HG03060 (cell line): ENCODE results near the gene EFCAB14.
"Not testable (repeated sequence)": the region's sequence is repeated elsewhere in the genome, so short reads cannot be mapped to it uniquely, and the experiment has no call there.

ENCODE experiments used
- ATAC-seq: cut with Tn5 transposase; IDR thresholded peaks from one replicate; pipeline ENCODE4 v1.9.1; 2021; ENCODE audit warnings: low read depth, moderate number of reproducible peaks; ENCODE audit not compliant: unreplicated experiment

EFCAB14 gene

DNA sequence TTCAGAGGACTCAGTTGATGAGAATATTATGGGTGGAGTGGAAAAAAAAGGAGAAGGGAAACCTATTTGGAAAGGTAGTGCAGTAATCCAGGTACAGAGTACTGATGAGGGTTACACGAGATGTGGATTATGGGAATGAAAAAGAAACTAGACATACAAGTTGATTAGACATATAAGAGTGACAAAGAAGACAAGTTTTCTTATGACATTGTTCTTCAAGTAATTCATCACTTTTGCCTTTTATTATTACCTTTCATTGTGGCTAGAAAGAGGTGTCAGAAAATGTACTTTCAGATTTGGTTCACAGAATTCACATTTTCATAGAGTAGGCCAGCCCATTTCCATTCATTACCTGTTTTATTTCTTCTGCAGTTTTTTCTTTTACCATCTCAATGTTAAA lies 61.1 kb downstream of the EFCAB14 start:
- ATAC-seq: no peak

DNA sequence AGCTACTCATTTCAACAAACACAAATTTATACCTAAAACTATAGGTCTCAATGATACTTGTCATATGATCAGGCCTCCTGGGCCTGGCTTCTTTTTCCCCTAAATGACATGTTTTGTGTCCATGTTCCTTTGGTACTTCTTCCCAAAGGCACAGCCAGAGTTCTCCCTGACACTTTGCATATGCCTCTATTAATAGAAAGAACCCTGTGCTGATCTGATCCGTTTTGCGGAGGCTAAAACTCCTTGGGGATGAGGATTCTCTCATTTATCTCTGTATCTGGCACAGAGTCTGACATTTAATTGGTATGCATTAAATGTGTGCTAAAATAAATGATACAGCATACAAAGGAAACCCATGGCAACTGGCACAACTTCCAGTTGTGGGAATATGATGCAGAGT lies 62.3 kb downstream of the EFCAB14 start:
- no peak for ATAC-seq

DNA sequence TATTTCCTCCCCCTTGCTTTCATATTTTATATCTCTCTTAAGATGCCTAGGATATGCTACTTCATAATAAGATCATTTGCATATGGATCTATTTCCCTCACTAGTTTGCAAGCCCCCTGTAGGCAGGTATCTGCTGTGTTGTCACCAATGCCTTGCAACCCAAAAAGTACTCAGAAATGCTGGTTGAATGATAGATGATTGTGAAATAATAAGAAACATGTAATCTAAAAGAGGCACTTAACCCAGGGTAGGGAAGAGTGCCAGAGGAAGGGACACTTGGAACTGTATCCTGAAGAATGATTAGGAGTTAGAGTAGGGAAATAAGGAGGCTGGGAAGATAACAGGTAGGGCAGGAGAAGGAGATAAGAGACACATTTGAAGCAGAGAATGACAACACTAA lies 63.1 kb downstream of the EFCAB14 start:
- no peak for ATAC-seq

DNA sequence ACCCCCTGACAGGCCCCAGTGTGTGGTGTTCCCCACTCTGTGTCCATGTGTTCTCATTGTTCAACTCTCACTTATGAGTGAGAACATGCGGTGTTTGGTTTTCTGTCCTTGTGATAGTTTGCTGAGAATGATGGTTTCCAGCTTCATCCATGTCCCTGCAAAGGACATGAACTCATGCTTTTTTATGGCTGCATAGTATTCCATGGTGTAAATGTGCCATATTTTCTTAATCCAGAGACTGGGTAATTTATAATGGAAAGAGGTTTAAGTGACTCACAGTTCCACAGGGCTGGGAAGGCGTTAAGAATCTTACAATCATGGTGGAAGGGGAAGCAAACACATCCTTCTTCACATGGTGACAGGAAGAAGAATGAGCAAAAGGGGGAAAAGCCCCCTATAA lies 64.2 kb downstream of the EFCAB14 start:
- not testable (repeated sequence) for ATAC-seq

DNA sequence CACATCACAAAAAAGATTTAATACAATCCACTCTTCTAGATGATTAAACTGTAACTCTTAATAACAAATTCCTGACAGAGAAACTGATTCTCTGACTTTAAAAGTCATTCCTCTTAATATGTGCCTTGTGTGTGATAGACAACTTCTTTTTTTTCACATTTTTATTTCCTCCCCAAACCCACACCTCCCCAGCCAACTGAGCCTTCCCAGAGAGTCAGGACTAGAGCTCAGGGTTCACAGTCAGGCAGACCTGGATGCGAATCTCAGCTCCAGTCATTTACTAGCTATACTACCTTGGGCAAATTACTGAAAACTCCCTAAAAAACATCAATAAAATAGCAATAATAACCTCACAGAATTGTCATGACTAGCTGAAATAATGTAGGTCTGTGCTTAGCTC lies 64.9 kb downstream of the EFCAB14 start:
- ATAC-seq: no peak

DNA sequence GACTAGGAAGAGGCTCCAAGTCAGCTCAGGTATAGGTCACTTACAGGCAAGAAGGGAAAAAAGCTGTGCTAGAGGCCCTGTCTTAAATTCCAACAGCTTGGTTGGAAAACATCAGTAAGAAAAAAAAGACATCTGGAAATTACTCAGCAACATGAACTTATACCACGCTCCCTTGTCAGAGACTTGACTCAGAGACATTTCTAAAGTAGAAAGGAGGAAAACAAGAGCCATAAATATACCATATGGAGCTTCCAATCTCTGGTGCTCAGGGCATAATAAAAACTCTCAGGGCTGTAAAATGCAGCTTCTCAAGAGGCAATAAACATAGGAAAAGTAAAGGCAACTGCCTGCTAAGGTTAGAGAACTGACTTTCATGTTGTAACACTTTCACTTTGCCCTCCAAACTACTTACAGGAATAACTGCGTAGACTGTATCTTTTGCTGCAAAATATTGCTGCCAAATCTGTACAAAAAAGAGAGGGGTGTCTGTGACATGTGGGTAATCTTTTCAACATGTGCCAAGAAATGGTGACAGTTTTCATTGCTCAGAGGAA lies 65.4 kb downstream of the EFCAB14 start:
- ATAC-seq: no peak

DNA sequence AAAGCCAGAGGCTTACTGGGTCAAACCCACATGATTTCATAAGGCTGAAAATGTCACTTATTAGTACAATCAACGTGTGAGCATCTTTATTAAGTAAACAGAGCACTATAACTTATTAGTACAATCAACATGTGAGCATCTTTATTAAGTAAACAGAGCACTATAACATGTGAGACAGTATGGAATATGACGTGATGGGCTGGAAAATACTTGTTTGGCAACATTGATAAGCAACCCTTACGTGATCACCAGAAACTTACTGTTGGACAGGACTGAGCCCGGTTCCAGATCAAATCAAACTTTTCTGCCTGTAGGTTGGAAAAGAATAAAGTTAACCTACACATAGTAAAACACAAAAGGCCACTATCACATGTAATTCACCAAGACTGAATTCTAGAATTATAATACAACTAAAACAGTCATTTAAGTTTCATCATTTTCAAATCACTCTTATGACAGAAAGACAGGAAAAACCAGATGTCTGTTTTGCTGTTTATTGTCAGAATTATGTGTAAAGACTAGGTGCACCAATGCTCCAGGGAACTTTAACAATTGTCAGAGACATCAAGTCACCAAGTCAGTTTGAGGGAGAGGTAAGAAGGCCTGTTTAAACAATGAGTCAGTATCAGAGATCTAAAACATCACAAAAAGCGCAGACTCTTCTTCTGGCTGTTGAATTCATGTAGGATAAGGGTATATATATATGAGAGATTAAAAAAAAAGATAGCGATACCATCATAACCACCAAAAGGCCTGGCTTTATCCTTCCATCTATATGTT lies 66.4 kb downstream of the EFCAB14 start:
- ATAC-seq: no peak

DNA sequence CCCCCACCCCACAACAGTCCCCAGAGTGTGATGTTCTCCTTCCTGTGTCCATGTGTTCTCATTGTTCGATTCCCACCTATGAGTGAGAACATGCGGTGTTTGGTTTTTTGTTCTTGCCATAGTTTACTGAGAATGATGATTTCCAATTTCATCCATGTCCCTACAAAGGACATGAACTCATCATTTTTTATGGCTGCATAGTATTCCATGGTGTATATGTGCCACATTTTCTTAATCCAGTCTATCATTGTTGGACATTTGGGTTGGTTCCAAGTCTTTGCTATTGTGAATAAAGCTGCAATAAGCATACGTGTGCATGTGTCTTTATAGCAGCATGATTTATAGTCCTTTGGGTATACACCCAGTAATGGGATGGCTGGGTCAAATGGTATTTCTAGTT lies 67.8 kb downstream of the EFCAB14 start:
- not testable (repeated sequence) for ATAC-seq

DNA sequence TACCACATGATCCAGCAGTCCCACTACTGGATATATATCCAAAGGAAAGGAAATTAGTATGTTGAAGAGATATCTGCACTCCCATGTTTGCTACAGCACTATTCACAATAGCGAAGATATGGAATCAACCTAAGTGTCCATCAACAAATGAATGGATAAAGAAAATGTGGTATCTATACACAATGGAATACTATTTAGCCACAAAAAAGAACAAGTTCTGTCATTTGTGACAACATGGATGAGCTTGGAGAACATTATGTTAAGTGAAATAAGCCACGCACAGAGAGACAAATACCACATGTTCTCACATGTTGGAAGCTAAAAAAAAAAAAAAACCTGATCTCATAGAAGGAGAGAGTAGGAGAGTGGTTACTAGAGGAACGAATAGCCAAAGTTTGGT lies 68.4 kb downstream of the EFCAB14 start:
- no peak for ATAC-seq

DNA sequence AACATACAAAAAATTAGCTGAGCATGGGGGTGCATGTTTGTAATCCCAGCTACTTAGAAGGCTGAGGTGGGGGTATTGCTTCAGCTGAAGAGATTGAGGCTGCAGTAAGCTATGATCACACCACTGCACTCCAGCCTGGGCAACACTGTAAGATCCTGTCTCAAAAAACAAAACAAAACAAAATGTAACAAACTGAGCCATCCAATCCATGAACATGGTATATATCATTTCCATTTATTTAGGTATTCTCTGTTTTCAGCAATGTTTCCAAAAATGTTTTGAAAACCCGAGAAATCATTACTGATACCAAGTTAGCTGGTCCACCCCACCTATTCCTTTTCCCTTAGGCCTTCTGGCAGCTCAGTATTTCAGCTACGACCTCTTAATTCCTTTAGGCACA lies 69.2 kb downstream of the EFCAB14 start:
- ATAC-seq: no peak

DNA sequence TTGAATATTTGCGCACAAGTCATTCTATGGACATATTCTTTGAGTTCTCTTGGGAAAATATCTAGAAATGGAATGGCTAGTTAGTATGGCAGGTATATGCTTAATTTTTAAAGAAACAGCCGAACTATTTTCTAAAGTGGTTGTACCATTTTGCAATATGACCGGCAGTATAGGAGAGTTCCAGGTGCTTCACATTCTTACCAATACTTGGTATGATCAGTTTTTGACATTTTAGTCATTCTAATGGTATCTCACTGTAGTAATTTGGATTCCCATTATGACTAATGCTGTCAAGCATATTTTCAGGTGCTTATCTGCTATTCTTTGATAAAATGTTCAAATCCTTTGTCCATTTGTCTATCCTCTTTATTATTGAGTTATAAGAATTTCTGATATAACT lies 71.3 kb downstream of the EFCAB14 start:
- no peak for ATAC-seq

DNA sequence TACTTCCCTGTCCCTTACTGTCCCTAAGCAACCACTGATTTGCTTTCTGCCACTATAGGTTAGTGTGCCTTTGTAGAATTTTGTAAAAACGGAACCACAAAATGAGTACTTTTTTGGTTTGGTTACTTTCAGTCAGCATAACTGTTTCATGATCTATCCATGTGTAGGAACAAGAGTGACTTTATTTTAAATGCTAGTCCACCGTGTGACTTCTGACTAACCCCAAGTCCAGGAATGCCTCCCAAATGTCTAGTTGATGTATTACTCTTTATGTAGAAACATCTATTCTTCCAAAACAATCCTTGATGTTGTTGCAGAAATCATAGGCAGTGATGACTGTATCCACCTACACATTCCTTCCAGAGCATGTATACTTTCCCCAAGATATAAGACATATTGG lies 72.1 kb downstream of the EFCAB14 start:
- ATAC-seq: no peak

DNA sequence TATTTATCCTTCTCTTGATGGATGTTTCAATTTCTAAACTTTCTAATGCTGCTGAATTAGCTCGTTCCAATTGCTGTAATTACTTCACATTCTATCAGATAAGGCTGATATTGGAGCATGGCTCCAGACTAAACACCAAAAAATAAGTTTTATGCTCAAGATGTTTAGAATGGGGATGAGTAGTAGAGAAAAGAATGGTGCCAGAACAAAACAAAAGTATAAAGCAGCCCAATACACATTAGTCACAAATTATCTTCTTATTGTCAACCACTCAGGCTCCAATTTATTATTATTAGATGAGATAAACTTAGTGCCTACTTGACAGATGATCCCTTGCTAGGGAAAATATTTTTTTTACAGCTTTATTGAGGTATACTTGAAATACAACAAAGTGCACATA lies 72.6 kb downstream of the EFCAB14 start:
- ATAC-seq: no peak

DNA sequence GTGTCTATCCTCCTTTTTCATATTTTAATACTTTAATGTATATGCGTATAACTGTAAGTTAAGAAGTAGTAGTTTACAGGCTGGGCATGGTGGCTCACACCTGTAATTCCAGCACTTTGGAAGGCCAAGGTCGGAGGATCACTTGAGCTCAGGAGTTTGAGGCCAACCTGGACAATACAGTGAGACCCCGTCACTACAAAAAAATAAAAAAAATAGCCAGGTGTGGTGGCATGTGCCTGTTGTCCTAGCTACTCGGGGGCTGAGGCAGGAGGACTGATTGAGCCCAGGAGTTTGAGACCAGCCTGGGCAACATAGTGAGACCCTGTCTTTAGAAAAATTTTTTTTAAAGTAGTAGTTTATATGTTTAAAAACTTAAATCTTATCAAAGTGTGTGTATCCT lies 73.1 kb downstream of the EFCAB14 start:
- no peak for ATAC-seq

DNA sequence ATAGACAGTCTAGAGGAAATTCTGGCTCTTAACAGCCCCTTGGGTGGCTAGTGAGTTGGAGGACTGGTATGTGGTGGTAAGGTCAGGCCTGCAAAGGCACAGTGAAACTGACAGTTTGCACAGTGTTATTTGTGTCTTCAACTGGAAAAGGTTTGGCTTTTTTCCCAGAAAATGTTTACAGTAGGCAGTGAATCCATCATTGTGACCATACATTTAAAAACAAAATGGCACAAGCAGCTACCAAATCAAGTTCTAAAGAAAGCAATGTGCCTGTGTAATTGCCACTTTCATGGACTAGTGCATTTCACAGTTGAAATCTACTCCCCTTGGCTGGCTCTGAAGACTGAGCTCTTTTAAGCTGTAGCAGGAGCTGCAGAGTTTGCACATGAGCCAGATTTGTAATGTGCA lies 75.5 kb downstream of the EFCAB14 start:
- no peak for ATAC-seq

DNA sequence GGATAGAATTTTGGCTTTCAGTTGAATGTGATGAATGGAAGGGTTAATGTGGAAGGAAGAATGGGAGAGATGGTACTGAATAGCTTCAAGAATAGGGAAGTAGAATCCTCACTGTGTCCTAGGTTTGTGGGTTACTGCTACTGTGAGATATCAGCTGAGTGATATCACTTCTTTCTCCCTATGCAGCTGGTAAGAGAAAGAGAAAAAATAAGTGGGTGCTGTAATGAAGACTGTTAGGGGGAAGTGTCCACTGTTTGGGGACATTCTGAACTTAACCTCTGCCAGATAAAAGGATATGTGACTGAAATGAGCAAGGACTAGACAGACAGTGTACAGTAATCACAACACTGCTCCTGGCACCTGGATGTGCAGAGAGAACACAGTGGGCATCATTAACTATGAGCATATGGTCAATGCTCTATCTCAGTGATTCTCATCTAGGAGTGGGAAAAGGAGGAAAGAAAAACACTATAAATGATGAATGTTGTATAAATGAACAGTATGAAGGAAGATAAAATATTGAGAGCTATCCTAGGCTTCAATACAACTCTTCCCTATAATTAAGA lies 76.7 kb downstream of the EFCAB14 start:
- no peak for ATAC-seq

DNA sequence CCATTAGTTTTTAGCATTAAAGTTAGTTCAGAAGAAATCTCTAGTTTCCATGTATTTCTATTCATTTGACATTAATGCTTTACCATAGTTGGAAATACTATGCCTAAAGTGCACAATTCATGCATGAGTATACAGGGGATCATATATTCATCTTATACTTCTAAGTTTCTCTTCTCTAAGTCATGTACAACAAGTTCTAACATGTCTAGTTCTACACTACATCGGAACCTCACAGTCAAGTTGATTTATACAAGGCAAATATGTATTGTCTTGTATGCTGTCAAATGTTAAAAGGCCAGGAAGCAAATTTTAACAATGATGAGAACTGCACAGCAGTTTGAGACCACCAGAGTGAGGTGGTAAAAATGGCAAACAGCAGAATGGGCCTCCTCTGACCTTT lies 79.4 kb downstream of the EFCAB14 start:
- no peak for ATAC-seq

DNA sequence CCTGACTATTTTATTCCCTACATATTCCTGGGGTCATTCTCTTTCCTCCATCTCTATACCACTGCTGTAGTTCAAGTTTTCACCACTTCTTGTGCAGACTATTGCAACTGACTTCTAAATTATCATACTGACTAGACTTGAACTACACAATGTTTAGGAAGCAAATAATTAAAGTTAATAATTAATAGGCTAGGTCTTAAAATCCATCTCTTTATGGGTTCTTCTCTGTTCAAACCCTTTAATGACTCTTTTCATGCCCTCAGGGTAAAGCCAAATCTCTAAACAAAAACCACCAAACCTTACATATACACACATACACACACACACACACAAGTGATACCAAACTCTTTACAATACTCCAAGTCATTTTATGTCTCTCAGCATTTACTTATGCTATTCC lies 80.0 kb downstream of the EFCAB14 start:
- no peak for ATAC-seq

DNA sequence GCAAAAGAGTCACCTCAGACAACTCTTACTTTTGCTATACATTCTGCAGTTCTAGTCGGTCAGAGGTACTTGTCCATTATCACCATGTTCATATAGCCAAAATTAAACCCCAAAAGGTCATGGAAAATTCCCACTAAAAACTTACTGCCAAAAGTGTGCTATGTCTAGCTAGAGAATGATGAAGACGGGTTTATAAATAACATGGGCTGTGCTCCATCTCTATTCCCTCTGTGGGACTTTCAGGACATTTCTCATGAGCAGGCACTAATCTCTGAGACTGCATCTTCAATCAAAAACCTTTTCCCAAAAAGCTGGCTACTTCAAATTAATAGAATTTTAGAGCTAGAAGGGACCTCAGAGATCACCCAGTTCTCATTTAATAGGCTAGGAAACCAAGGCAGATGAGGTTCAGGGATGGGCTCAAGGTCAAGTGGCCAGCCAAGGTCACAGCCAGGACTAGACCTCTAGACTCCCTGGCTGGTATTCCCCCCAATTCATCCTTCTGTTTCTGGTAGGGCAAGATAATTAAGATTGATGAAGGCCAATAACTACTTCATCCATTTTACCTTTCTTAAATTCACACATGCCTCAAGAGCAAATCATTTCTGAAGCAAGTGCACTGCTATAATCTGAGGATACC lies 81.3 kb downstream of the EFCAB14 start:
- ATAC-seq: no peak

DNA sequence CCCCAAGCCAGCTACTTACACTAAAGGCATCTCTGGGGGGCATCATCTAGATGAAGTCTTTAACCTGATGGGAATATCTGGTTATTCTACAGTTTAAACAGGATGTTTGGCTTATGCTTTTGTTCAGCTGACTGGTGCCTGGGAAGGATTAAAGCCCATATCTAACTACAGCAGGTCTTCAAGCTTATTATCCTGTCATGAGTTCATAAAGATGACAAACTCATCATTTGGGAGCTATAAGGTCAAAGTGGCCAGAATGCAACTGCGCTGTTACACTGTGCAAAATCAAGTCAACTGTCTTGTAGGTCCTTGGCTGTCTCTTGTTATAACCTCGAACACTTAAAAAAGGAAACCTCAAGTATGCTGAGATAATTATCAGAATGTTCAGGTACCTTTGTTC lies 83.7 kb downstream of the EFCAB14 start:
- no peak for ATAC-seq

DNA sequence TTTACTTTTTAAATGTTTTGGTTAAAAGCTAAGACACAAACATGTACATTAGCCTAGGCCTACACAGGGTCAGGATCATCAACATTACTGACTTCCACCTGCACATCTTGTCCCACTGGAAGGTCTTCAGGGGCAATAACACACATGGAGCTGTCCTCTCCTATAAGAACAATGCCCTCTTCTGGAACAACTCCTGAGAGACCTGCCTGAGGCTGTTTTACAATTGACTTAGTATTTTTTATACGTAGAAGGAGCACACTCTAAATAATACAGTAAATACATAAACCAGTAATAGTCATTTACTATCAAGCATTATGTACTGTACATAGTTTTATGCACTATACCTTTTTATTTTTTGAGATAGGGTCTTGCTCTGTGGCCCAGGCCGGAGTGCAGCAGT lies 88.2 kb downstream of the EFCAB14 start:
- ATAC-seq: no peak
